Esophagus squamous epithelium (tissue), 4 donors: ENCODE results near the gene LMF1.

ENCODE experiments used
- POLR2A ChIP-seq, 4 donors: fragments of 450-650 bp; IDR thresholded peaks; one replicate each; pipeline ENCODE4 v1.6.1; 2017; ENCODE audit warnings: antibody characterized with exemption in 4 of 4, mild to moderate bottlenecking in 4 of 4, moderate library complexity in 3 of 4
- TF ChIP-seq, protein P1 (sequence below), 6 experiments: fragments of 450-650 bp in 4 of 6; fragments of 200-600 bp in 2 of 6; sonication (generic) in 2 of 6; IDR thresholded peaks; one replicate each; pipeline ENCODE4 v1.5.1; 2016 to 2019; ENCODE audit warnings: antibody characterized with exemption in 6 of 6, mild to moderate bottlenecking in 4 of 6, moderate library complexity in 4 of 6

DNA sequence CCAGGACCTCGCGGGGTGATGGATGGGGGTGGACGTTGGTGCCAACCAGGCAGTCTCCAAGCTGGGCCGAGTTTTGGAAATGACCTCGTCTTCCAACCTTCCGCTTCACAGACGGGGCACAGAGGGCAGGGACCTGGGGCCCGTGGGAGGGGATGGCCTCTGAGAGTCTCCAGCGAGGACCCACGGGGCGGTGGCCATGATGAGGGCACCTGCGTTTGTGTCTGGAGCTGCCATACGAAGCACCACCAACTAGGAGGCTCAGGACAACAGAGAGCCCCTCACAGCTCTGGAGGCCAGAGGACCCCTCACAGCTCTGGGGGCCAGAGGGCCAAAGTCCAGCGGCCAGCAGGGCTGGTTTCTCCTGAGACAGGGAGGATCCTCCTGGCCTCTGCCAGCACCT is 37.3 kb upstream of the LMF1 start:
- TF ChIP-seq, protein P1, sequence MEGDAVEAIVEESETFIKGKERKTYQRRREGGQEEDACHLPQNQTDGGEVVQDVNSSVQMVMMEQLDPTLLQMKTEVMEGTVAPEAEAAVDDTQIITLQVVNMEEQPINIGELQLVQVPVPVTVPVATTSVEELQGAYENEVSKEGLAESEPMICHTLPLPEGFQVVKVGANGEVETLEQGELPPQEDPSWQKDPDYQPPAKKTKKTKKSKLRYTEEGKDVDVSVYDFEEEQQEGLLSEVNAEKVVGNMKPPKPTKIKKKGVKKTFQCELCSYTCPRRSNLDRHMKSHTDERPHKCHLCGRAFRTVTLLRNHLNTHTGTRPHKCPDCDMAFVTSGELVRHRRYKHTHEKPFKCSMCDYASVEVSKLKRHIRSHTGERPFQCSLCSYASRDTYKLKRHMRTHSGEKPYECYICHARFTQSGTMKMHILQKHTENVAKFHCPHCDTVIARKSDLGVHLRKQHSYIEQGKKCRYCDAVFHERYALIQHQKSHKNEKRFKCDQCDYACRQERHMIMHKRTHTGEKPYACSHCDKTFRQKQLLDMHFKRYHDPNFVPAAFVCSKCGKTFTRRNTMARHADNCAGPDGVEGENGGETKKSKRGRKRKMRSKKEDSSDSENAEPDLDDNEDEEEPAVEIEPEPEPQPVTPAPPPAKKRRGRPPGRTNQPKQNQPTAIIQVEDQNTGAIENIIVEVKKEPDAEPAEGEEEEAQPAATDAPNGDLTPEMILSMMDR (IDR thresholded peaks at IDR 0.05) = no peak
- no peak for TF ChIP-seq POLR2A (IDR thresholded peaks at IDR 0.05)
